ENCODE results near the gene BRCA2.

GRCh38 chr13:32385410-32385809 is 70.1 kb downstream of the BRCA2 start:
- no peak for TF ChIP-seq CTCF (conservative IDR thresholded peaks at IDR 0.05)
- no peak for TF ChIP-seq ZFX (IDR thresholded peaks at IDR 0.05)
